GM06990 (cell line): Measurements from ENCODE around the gene TGFBR3.

Experiments used
- DNase-seq: peaks from one replicate; pipeline ENCODE4 v3.0.0-alpha.2; 2011; ENCODE audit not compliant: insufficient read length; ENCODE audit errors: extremely low read depth
- H3K27me3 ChIP-seq: replicated peaks from 2 replicates; pipeline ENCODE4 v1.6.0; 2011; ENCODE audit warnings: low read length; ENCODE audit not compliant: control insufficient read depth, insufficient read depth
- H3K36me3 ChIP-seq: 2 replicates; pipeline ENCODE4 v1.5.1; 2011; ENCODE audit warnings: low read length; ENCODE audit not compliant: control insufficient read depth, insufficient read depth
- H3K4me3 ChIP-seq: replicated peaks from 2 replicates; pipeline ENCODE4 v1.5.1; 2011; ENCODE audit warnings: low read depth, mild to moderate bottlenecking, control low read depth, low read length
- TF ChIP-seq, protein P1 (sequence below): IDR thresholded peaks from 2 replicates; pipeline ENCODE4 v1.5.1; 2011; ENCODE audit warnings: low read length, control low read depth, mild to moderate bottlenecking, inconsistent platforms; ENCODE audit not compliant: insufficient read depth, poor library complexity, severe bottlenecking

The TGFBR3 gene

DNA sequence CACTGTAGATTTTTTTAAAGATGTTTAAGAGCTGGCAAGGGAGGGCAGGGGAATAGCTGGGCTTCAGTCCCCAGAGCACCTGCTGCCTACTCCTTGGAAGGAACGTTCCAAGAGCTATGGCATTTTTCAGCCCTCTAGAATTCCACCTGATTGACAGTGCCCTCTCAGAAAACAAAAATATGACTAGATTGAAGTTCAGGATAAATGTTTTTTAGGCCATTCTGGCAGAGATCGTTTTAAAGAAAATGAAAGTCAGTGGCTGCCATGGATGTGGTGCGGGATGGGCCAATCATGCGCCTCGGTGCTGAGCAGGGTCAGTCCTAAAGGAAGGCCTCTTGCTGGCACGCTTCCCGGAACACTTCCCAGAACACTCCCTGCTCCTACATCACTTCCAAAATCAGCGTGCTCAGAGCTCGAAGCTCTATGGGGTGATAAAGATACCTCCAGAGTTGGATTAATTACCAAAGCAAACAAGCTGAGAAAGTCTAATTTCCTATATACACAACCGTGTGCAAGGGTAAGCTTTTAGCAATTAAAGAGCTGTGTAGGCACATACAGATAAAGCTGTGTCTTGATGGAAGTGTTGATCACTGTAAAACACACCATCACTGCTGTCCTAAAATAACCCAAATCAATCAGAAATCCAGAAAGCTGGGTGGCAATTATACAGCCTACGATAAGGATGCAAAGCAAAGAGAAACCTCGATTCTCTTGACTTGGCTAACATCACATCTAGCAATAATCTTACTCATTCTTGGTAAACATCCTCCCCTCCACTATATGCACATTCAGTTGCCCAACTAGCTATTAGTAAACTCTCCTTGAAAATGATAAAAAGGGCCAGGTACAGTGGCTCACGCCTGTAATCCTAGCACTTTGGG lies 34.6 kb downstream of the TGFBR3 start:
- TF ChIP-seq, protein P1, sequence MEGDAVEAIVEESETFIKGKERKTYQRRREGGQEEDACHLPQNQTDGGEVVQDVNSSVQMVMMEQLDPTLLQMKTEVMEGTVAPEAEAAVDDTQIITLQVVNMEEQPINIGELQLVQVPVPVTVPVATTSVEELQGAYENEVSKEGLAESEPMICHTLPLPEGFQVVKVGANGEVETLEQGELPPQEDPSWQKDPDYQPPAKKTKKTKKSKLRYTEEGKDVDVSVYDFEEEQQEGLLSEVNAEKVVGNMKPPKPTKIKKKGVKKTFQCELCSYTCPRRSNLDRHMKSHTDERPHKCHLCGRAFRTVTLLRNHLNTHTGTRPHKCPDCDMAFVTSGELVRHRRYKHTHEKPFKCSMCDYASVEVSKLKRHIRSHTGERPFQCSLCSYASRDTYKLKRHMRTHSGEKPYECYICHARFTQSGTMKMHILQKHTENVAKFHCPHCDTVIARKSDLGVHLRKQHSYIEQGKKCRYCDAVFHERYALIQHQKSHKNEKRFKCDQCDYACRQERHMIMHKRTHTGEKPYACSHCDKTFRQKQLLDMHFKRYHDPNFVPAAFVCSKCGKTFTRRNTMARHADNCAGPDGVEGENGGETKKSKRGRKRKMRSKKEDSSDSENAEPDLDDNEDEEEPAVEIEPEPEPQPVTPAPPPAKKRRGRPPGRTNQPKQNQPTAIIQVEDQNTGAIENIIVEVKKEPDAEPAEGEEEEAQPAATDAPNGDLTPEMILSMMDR, result no peak
- no peaks in the 10 kb centered on the region for H3K27me3 ChIP-seq
- H3K36me3 ChIP-seq, result no peaks in the 10 kb centered on the region
- no peak overlapping the region for H3K4me3 ChIP-seq
- DNase-seq, result no peak

DNA sequence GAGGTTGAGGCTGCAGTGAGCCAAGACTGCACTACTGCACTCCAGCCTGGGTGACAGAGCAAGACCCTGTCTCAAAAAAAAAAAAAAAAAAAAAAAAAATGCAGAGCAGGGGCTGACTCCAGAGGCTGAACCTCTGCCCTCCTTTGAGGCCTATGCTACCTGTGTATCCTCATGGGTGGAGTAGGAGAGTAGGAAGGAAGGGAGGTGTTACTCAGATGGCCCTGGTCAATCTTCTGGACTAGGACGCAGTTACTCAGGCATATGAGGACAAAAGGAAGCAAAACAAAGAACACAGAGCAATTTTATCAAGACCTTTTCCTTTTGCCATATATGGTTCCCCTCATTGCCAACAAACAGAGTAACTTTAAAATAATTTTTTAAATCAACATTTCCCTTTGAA lies 35.2 kb downstream of the TGFBR3 start:
- TF ChIP-seq, protein P1, result no peak
- H3K4me3 ChIP-seq, result no peak overlapping the region
- no peaks in the 10 kb centered on the region for H3K27me3 ChIP-seq
- no peak for DNase-seq
- H3K36me3 ChIP-seq, result no peaks in the 10 kb centered on the region

DNA sequence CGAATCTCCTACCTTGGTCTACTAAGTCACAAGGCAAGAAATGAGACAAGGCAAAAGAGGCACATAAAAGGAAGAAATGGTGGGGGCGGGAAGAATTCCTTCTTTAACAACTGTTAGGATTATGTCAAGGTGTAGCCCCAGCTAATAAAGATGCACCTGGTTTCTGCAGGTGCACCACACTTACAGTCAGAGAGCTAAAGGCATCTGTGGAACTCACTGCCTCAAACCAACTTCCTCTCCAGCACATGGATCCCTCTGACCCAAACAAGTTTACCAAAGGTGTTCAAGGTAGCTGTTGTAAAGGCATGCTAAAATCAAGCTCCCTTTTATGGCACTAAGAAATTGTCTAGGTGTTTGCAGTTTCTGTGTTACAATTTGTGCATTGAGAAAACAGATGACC lies 38.1 kb downstream of the TGFBR3 start:
- Histone ChIP-seq H3K36me3 (no peaks in the 10 kb centered on the region), H3K4me3 (no peak overlapping the region), H3K27me3 (no peaks in the 10 kb centered on the region)
- TF ChIP-seq, protein P1, result no peak
- no peak for DNase-seq

DNA sequence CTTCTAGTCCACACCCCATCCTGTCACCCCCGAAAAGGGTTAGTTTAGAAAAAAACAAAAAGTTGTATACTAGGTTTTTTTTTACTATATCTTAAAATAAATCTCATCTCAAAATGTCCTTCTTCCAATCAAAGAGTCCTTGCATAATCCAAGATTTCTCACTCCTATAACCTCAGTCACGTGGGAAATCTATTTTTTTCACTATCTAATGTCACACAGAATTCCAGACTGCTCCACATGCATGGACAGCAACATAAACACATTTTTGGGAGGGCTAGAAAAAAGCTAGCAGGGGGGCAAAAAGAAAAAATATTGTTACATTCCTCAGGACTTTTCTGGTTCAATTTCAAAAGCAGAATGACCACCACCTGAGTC lies 39.3 kb downstream of the TGFBR3 start:
- Histone ChIP-seq H3K4me3 (no peak overlapping the region), H3K27me3 (no peaks in the 10 kb centered on the region), H3K36me3 (no peaks in the 10 kb centered on the region)
- DNase-seq, result no peak
- TF ChIP-seq, protein P1, result no peak

DNA sequence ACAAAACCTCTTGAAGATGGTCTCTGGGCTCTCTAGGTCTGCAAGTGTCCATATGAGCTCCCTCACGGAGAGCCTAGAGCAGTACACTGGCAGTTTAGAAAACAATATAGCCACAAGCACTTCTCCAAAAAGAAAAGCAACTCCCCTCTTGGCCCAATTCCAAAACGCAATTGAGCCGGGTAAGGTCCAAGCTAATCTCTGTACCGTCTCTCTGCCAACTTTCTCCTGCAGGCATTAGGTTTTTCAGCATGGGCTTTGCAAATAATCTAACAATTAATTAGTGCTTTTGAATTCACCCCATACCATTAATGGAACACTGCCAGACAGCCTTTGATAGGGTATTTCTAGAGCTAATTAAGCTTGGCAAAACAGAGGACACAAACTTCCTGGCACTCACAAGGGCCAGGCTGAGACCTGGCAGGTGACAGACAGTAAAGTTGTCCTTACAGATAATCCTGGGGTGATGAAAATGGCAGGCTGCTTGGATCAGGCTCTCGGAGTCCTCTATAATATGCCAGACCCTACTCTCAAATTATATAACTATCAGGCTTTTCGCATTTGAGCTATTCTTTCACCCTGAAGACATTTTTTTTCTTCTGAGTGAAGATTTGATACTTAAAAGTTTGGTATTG lies 39.8 kb downstream of the TGFBR3 start:
- TF ChIP-seq, protein P1, result no peak
- Histone ChIP-seq H3K27me3 (no peaks in the 10 kb centered on the region), H3K36me3 (no peaks in the 10 kb centered on the region), H3K4me3 (no peak overlapping the region)
- DNase-seq, result no peak
